Endothelial cell (in vitro differentiated cells): ENCODE measurements around the gene NDUFS4. TPM values are rescaled to one million over a fixed set of nuclear protein-coding genes. Genes with fewer than 3 reads are reported as not detected.

Source experiments
- DNase-seq: peaks from one replicate; pipeline ENCODE4 v3.0.0; 2021; ENCODE audit warnings: low spot score
- H3K27ac Mint-ChIP-seq: one replicate; pipeline ENCODE4 v1.8.0; 2021; ENCODE audit warnings: mixed read lengths, inconsistent platforms; ENCODE audit not compliant: unreplicated experiment
- H3K27me3 Mint-ChIP-seq: one replicate; pipeline ENCODE4 v1.8.0; 2021; ENCODE audit warnings: mild to moderate bottlenecking, moderate library complexity, mixed read lengths, inconsistent platforms; ENCODE audit not compliant: unreplicated experiment
- H3K36me3 Mint-ChIP-seq: one replicate; pipeline ENCODE4 v1.8.0; 2021; ENCODE audit warnings: mild to moderate bottlenecking, low read depth, mixed read lengths, inconsistent platforms; ENCODE audit not compliant: unreplicated experiment
- H3K4me1 Mint-ChIP-seq: one replicate; pipeline ENCODE4 v1.8.0; 2021; ENCODE audit warnings: mild to moderate bottlenecking, mixed read lengths, inconsistent platforms; ENCODE audit not compliant: unreplicated experiment
- H3K4me3 Mint-ChIP-seq: one replicate; pipeline ENCODE4 v1.8.0; 2021; ENCODE audit warnings: mild to moderate bottlenecking, mixed read lengths, inconsistent platforms; ENCODE audit not compliant: unreplicated experiment
- H3K9me3 Mint-ChIP-seq: one replicate; pipeline ENCODE4 v1.8.0; 2021; ENCODE audit warnings: mixed read lengths, inconsistent platforms; ENCODE audit not compliant: unreplicated experiment
- total RNA-seq: library from RNA; stranded (reverse); fragmentation: NEBNext Ultra II Directional; extraction: Animal tissue kit (Norgen Biotek cat#: 25700); gene quantifications from one replicate; pipeline ENCODE4 v1.2.1, GENCODE V29; 2021; ENCODE audit not compliant: unreplicated experiment
- TF ChIP-seq, protein P1 (sequence below): fragments of 200-600 bp; sonication (generic); IDR thresholded peaks from one replicate; pipeline ENCODE4 v1.5.0; 2021; ENCODE audit warnings: antibody characterized with exemption; ENCODE audit not compliant: unreplicated experiment

The NDUFS4 gene
- total RNA-seq, 1 donor from 2014 or later, result 88.8 TPM

DNA sequence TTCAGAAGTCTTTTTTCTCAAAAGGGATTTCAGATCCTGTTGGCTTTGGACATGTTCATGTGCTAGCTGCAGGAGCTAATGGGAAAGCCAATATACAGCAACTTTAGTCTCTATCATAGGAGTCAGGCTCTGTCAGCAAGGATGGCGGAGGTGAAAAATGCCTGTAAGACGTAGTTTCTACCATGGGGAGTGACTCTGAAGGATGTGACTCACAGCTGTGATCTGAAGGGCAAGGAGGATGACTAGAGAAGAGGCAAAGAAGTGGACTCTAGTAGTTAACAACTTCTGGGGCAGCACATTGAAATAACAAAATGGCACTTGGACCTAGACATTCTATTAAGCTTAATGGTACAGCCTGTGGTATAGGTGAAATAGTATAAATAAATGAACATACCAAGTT is 3.1 kb upstream of the NDUFS4 start:
- H3K27me3 Mint-ChIP-seq, result no peaks in the 10 kb centered on the region
- TF ChIP-seq, protein P1, sequence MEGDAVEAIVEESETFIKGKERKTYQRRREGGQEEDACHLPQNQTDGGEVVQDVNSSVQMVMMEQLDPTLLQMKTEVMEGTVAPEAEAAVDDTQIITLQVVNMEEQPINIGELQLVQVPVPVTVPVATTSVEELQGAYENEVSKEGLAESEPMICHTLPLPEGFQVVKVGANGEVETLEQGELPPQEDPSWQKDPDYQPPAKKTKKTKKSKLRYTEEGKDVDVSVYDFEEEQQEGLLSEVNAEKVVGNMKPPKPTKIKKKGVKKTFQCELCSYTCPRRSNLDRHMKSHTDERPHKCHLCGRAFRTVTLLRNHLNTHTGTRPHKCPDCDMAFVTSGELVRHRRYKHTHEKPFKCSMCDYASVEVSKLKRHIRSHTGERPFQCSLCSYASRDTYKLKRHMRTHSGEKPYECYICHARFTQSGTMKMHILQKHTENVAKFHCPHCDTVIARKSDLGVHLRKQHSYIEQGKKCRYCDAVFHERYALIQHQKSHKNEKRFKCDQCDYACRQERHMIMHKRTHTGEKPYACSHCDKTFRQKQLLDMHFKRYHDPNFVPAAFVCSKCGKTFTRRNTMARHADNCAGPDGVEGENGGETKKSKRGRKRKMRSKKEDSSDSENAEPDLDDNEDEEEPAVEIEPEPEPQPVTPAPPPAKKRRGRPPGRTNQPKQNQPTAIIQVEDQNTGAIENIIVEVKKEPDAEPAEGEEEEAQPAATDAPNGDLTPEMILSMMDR, result no peak
- H3K4me1 Mint-ChIP-seq, result peaks cover 18% of the 10 kb centered on the region
- H3K36me3 Mint-ChIP-seq, result no peaks in the 10 kb centered on the region
- H3K4me3 Mint-ChIP-seq, result no peak overlapping the region
- H3K27ac Mint-ChIP-seq, result no peak overlapping the region
- no peak for DNase-seq
- no peaks in the 10 kb centered on the region for H3K9me3 Mint-ChIP-seq

DNA sequence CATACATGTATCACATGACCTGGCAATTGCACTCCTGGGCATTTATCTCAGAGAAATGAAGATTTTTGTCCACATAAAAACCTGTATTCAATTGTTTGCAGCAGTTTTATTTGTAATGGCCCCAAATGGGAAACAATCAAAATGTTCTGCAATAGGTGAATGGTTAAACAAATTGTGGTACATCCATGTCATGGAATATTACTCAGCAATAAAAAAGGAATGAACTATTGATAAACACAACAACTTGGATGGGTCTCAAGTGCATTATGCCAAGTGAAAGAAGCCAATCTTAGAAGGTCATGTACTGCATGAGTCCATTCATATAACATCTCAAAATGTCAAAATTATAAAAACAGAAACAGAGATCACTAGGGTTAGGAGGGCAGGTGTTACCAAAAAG is 1.5 kb upstream of the NDUFS4 start:
- H3K9me3 Mint-ChIP-seq, result no peaks in the 10 kb centered on the region

DNA sequence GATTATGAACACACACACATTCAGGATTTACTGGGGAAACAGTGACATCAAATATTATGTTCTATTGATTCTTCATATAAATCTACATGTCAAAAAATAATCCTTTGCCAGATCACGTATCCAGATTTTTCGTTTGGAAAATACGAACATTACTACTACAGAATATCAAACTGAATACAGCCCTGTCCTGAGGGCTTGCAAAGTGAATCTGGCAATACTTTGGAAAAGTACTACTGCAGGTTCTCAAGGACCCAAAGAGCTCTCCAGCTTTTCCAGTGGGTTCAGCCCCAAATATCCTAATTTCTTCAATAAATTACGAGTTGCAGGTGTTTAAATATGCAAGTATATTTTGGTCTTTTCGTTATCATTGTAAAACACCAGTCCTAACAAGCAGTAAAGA is 411 bp upstream of the NDUFS4 start:
- peak overlapping the region; percentile 94 for H3K27ac Mint-ChIP-seq
- TF ChIP-seq, protein P1, result no peak
- H3K9me3 Mint-ChIP-seq, result no peaks in the 10 kb centered on the region
- peak overlapping the region; percentile 100 for H3K4me3 Mint-ChIP-seq
- peaks cover 14% of the 10 kb centered on the region for H3K4me1 Mint-ChIP-seq
- DNase-seq, result no peak
- no peaks in the 10 kb centered on the region for H3K36me3 Mint-ChIP-seq
- no peaks in the 10 kb centered on the region for H3K27me3 Mint-ChIP-seq

More for the DNA sequence above, 1.5 kb upstream of the NDUFS4 start:
- Mint-ChIP-seq H3K36me3 (no peaks in the 10 kb centered on the region), H3K4me1 (peaks cover 14% of the 10 kb centered on the region), H3K4me3 (no peak overlapping the region), H3K27me3 (no peaks in the 10 kb centered on the region), H3K27ac (no peak overlapping the region)
- TF ChIP-seq, protein P1, result no peak
- no peak for DNase-seq

DNA sequence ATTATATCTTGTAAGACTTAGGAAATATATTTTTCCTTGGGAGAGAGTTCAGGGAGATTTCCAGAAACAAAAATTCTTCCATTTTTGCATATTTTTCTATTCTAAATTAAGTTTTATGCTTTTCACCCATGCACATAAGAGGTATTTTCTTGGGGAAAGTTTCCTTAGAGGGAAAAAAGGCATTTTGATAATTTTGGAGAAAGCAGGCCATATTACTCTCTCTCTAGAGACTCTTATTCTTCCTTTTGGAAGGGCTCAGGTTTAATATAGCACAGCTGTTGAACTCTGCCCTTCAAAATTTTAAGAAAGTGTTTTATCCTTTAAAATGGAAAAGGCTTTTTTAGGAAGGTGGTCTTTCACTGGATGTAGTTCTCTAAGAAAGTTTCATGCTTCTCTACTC is 8.0 kb downstream of the NDUFS4 start:
- Mint-ChIP-seq H3K27me3 (no peaks in the 10 kb centered on the region), H3K36me3 (no peaks in the 10 kb centered on the region), H3K9me3 (no peaks in the 10 kb centered on the region), H3K4me3 (no peak overlapping the region), H3K27ac (no peak overlapping the region), H3K4me1 (peaks cover 9% of the 10 kb centered on the region)
- TF ChIP-seq, protein P1, result no peak
- DNase-seq, result no peak

DNA sequence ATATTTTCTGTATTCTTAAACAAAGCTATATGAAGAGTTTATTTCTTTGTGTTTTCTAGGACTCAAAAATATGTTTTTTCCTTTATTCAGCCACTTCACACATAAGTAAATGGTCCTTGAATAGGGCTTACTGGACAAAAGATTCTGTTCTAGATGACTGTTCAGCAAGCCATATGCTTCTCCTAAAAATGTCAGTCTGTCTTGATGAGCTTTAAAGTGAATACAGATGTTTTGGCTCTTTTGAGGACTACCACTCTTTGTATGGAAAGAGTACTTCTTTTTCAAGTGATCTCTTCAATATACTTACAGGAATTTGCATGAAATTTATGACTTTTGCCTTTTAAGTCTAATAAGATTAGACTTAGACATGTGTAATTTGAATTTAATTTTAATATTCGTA is 8.4 kb downstream of the NDUFS4 start:
- H3K4me1 Mint-ChIP-seq, result peaks cover 9% of the 10 kb centered on the region
- no peaks in the 10 kb centered on the region for H3K27me3 Mint-ChIP-seq
- H3K4me3 Mint-ChIP-seq, result no peak overlapping the region
- no peak for DNase-seq
- no peak overlapping the region for H3K27ac Mint-ChIP-seq
- H3K36me3 Mint-ChIP-seq, result no peaks in the 10 kb centered on the region
- TF ChIP-seq, protein P1, result no peak
- H3K9me3 Mint-ChIP-seq, result no peaks in the 10 kb centered on the region
